ENCODE measurements around the gene GMPR2.

The GMPR2 gene

GRCh38 chr14:24264298-24264697, 31.6 kb downstream of the GMPR2 start:
- Histone ChIP-seq H3K27ac (peak overlapping the region; percentile 39), H3K36me3 (no peaks in the 10 kb centered on the region), H3K27me3 (ENCODE audit: insufficient read depth, low read depth, severe bottlenecking) (no peaks in the 10 kb centered on the region), H3K9me3 (ENCODE audit: severe bottlenecking) (no peaks in the 10 kb centered on the region), H3K4me3 (ENCODE audit: low read depth, low read length) (no peak overlapping the region)
- no peak for DNase-seq
- no peak for TF ChIP-seq CTCF (IDR thresholded peaks at IDR 0.05; ENCODE audit: low read depth, low read length)

GRCh38 chr14:24266344-24267244, 33.9 kb downstream of the GMPR2 start:
- no peak overlapping the region for H3K4me3 ChIP-seq (ENCODE audit: low read depth, low read length)
- DNase-seq = no peak
- H3K36me3 ChIP-seq = no peaks in the 10 kb centered on the region
- no peak for TF ChIP-seq CTCF (IDR thresholded peaks at IDR 0.05; ENCODE audit: low read depth, low read length)
- no peak overlapping the region for H3K27ac ChIP-seq
- H3K27me3 ChIP-seq (ENCODE audit: insufficient read depth, low read depth, severe bottlenecking) = no peaks in the 10 kb centered on the region
- H3K9me3 ChIP-seq (ENCODE audit: severe bottlenecking) = no peaks in the 10 kb centered on the region

- no peaks in the 10 kb centered on the region for H3K9me3 ChIP-seq (ENCODE audit: severe bottlenecking)
These were observed 34.8 kb downstream of the GMPR2 start for GRCh38 chr14:24267516-24267915.

GRCh38 chr14:24268225-24268624, 35.5 kb downstream of the GMPR2 start:
- H3K9me3 ChIP-seq (ENCODE audit: severe bottlenecking) = no peaks in the 10 kb centered on the region
- H3K4me3 ChIP-seq (ENCODE audit: low read depth, low read length) = no peak overlapping the region
- no peaks in the 10 kb centered on the region for H3K36me3 ChIP-seq
- H3K27me3 ChIP-seq (ENCODE audit: insufficient read depth, low read depth, severe bottlenecking) = no peaks in the 10 kb centered on the region
- H3K27ac ChIP-seq = no peak overlapping the region
- DNase-seq = no peak
- TF ChIP-seq CTCF (IDR thresholded peaks at IDR 0.05; ENCODE audit: low read depth, low read length) = no peak

More at GRCh38 chr14:24267516-24267915, 34.8 kb downstream of the GMPR2 start:
- no peak for DNase-seq
- Histone ChIP-seq H3K4me3 (ENCODE audit: low read depth, low read length) (no peak overlapping the region), H3K36me3 (no peaks in the 10 kb centered on the region), H3K27ac (no peak overlapping the region), H3K27me3 (ENCODE audit: insufficient read depth, low read depth, severe bottlenecking) (no peaks in the 10 kb centered on the region)
- no peak for TF ChIP-seq CTCF (IDR thresholded peaks at IDR 0.05; ENCODE audit: low read depth, low read length)

- no peak overlapping the region for H3K4me3 ChIP-seq (ENCODE audit: low read depth, low read length)
- no peaks in the 10 kb centered on the region for H3K9me3 ChIP-seq (ENCODE audit: severe bottlenecking)
- TF ChIP-seq CTCF (IDR thresholded peaks at IDR 0.05; ENCODE audit: low read depth, low read length) = no peak
- H3K36me3 ChIP-seq = no peaks in the 10 kb centered on the region
- H3K27me3 ChIP-seq (ENCODE audit: insufficient read depth, low read depth, severe bottlenecking) = no peaks in the 10 kb centered on the region
- no peak for DNase-seq
- H3K27ac ChIP-seq = no peak overlapping the region
These were observed 36.6 kb downstream of the GMPR2 start for GRCh38 chr14:24269368-24269767.

All from WERI-Rb-1 (cell line).